ENCODE results near the gene NDUFB11. TPM values are rescaled to one million over a fixed set of nuclear protein-coding genes. Genes with fewer than 3 reads are reported as not detected.

NDUFB11 gene
- 10 to 100 TPM; 51.3 to 92.5 (median 55.2) TPM for total RNA-seq
- 100 to 1,000 TPM; 152 to 162 TPM for polyA plus RNA-seq
- 34.5 reads per million, percentile 63 among the genes with 10 or more reads in this experiment for total RNA-seq

DNA sequence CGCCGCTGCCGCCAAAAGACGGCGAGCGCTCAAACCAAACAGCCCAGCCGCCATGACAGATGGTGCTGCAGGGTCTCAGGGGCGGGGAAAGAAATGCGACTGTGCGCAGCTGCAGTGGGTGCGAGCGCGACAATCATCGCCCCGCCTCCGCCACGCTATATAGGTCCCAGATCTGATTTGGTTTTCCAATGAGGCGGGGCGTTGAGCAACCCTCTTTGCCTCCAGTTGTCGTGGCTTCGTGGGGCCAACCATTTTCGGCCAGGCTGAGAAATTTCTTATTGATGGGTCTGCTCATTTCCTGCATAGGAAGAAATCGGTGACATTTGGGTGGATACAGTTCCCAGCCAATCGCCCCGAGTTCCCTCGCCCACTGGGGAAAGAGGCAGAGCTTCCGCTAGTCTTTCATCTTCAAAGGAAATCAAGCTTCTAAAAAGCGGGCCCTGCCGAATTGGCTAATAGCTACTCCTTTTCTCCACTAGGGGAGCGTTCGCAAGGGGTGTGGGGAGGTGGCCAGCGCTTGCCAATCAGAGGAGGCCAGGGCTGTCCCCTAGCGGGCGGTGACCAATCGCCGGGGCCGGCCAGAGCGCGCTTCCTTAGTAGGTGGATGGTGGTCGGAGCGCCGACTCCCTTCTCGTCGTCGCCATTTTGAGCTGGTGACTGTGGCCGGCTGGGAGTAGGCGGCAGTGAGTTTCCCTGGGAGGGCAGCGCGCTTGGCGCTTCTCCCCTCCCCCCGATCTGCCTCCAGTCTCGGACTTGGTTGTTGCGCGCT, at the start of gene NDUFB11, which contains the start of gene RBM10:
Gene NDUFB11 (minus strand): TSS at position 77 of the 769 bp plus-strand sequence. CDS start 23 bp downstream, at position 54.
Gene RBM10 (plus strand): TSS at position 596 of the 769 bp plus-strand sequence. CDS start 2,261 bp downstream, outside the sequence.
- peak; percentile 64 to 90 (median 87) for DNase-seq
- peaks cover 6 to 12% of the 10 kb centered on the region in 2 donors for H3K4me1 ChIP-seq (ENCODE audit: control insufficient read depth in 2 of 2, insufficient read depth in 2 of 2, low read length in 2 of 2)
- no peaks in the 10 kb centered on the region for H3K9me3 ChIP-seq (ENCODE audit: control insufficient read depth in 2 of 3, low read length in 3 of 3)
- H3K4me3 ChIP-seq (ENCODE audit: low read length) = peak within 1 kb of the TSS; percentile 77
- Mint-ChIP-seq H3K4me3 (peak within 1 kb of the TSS; percentile 92 to 99 (median 96)), H3K9me3 (peaks cover 0 to 6% (median 0%) of the 10 kb centered on the region in 11 donors), H3K4me1 (peaks cover 6 to 42% (median 26%) of the 10 kb centered on the region in 7 donors), H3K27me3 (no peaks in the 10 kb centered on the region), H3K27ac (peak within 1 kb of the TSS; percentile 93 to 99 (median 96)), H3K36me3 (peaks cover 0 to 31% (median 28%) of the 10 kb centered on the region in 5 donors)
- ATAC-seq = peak; percentile 95
- peaks cover 0 to 25% (median 0%) of the 10 kb centered on the region in 3 experiments for H3K36me3 ChIP-seq (ENCODE audit: control insufficient read depth in 2 of 3, insufficient read depth in 3 of 3, low read length in 3 of 3)
- CTCF ChIA-PET = interaction anchor here (0.6 to 1.8 kb wide), 4 partner anchors 15 to 213 kb away, joined by 3 to 4 read pairs (median 3); no protein-coding TSS in a partner anchor
- H3K27me3 ChIP-seq (ENCODE audit: control insufficient read depth in 2 of 2, insufficient read depth in 2 of 2, low read length in 2 of 2) = no peaks in the 10 kb centered on the region
- peak within 1 kb of the TSS; percentile 94 for H3K27ac ChIP-seq (ENCODE audit: low read depth, low read length)
- intact Hi-C loops (cut with micrococcal nuclease) = loop anchor here (1.0 to 10.0 kb wide), 14 partner anchors 16 to 880 kb away; partner anchors contain the start of genes RP2 (in 2 of the 2), USP11 (in 2 of the 2), UXT (in 2 of the 2) and ZNF674 (in 2 of the 2)
- POLR2A ChIA-PET = interaction anchor here (0.8 to 2.8 kb wide), 13 partner anchors 10 to 1813 kb away, joined by 3 to 33 read pairs (median 3); partner anchors contain the start of genes CDK16, ELK1, OTUD5 and USP11

DNA sequence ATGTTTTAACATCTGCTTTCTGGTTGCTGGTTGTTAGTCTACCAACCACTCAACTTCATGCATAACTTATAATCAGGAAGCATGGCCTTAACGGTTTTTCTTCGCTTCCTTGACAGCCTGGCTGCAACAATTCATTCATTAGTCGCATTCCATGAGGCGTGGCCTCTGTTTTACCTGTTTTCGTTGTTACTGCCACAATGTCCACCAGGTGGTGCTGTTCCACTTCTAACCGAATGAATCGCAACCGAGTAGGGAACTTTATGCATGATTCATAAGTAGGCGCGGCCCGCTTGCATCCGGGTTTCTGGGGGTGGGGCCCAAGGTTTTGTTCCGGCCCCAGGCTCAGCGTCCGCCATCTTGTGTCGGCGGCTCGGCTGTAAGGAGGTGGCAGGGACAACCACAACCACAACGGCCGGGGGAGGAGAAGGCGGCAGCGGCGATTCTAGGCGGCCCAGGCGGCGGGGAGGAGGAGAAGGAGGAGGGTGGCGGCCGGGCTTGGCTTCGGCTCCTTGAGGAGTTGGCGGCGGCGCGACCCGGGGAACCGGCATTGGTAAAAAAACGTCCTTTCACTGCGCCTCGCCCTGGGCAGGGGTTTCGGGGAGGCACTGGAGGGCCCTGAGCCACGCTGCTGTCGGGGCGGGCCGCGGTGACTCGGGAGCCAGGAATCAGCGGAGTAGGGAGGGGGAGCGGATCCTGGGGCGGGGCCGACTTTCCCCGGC, 49.1 kb upstream of the NDUFB11 start, which contains the start of gene UBA1:
Gene UBA1 (plus strand): TSS at position 355 of the 719 bp plus-strand sequence. CDS start 4,974 bp downstream, outside the sequence.
- Histone ChIP-seq H3K27ac (ENCODE audit: low read depth, low read length) (peak within 1 kb of the TSS; percentile 94), H3K4me3 (ENCODE audit: low read length) (peak within 1 kb of the TSS; percentile 82), H3K27me3 (ENCODE audit: control insufficient read depth in 2 of 2, insufficient read depth in 2 of 2, low read length in 2 of 2) (no peaks in the 10 kb centered on the region), H3K36me3 (ENCODE audit: control insufficient read depth in 2 of 3, insufficient read depth in 3 of 3, low read length in 3 of 3) (peaks cover 0 to 13% (median 8%) of the 10 kb centered on the region in 3 experiments), H3K4me1 (ENCODE audit: control insufficient read depth in 2 of 2, insufficient read depth in 2 of 2, low read length in 2 of 2) (peaks cover 16 to 25% of the 10 kb centered on the region in 2 donors), H3K9me3 (ENCODE audit: control insufficient read depth in 2 of 3, low read length in 3 of 3) (no peaks in the 10 kb centered on the region)
- Mint-ChIP-seq H3K4me1 (peaks cover 19 to 77% (median 53%) of the 10 kb centered on the region in 7 donors), H3K27ac (peak within 1 kb of the TSS; percentile 95 to 100 (median 98)), H3K36me3 (peaks cover 0 to 26% (median 0%) of the 10 kb centered on the region in 5 donors), H3K4me3 (peak within 1 kb of the TSS; percentile 94 to 100 (median 98)), H3K27me3 (no peaks in the 10 kb centered on the region), H3K9me3 (peaks cover 0 to 2% (median 0%) of the 10 kb centered on the region in 11 donors)
- peak; percentile 89 for ATAC-seq
- CTCF ChIA-PET = interaction anchor here (0.5 to 1.4 kb wide), 5 partner anchors 190 to 330 kb away, joined by 3 to 8 read pairs (median 3); no protein-coding TSS in a partner anchor
- POLR2A ChIA-PET = interaction anchor here (0.6 to 1.9 kb wide), 7 partner anchors 24 to 191 kb away, joined by 3 to 8 read pairs (median 4); partner anchors contain the start of genes CDK16, NDUFB11, RBM10 and USP11
- intact Hi-C loops (cut with micrococcal nuclease) = loop anchor here (1.0 to 10.0 kb wide), 19 partner anchors 24 to 834 kb away; partner anchors contain the start of genes USP11 (in 2 of the 2), CDK16 (in 1 of the 2), SLC9A7 (in 1 of the 2) and UXT (in 1 of the 2)
- peak; percentile 69 to 97 (median 95) for DNase-seq

DNA sequence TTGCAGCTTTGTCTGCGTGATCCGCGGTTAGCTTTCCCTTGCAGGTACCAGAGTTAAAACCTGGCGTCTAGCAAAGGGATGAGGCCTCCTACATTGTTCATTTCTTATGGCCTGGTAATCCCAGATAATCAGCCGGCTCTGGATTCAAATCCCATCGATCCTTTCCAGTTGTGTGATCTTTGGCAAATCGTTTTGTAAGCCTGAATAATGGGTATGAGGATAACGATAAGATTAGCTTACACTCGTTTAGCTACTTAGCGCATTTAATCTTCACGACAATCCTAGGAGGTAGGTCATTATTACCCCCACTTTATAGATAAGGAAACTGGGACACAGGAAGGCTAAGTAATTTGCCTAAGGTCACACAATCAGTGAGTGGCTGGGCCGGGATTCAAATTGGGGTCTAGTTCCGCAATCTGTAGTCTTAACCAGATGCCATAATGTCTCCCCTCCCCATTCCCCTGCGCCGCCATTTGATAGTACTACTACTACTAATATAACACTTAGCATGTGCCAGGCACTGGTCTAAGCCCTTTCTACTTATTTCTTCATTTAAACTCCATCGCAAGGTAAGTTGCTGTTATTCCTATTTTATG, 47.4 kb upstream of the NDUFB11 start:
- H3K27ac Mint-ChIP-seq = peak overlapping the region in 7 of 9 donors; percentile 79 to 95 (median 92)
- DNase-seq = no peak
- CTCF ChIA-PET = interaction anchor here (1.4 to 2.1 kb wide), 3 partner anchors 191 to 332 kb away, joined by 5 to 11 read pairs (median 6); no protein-coding TSS in a partner anchor
- POLR2A ChIA-PET = interaction anchor here (0.7 to 2.9 kb wide), 6 partner anchors 41 to 332 kb away, joined by 3 to 25 read pairs (median 9); partner anchors contain the start of genes NDUFB11, RBM10 and USP11
- peaks cover 0 to 2% (median 0%) of the 10 kb centered on the region in 11 donors for H3K9me3 Mint-ChIP-seq
- H3K27me3 Mint-ChIP-seq = no peaks in the 10 kb centered on the region
- Histone ChIP-seq H3K4me3 (ENCODE audit: low read length) (peak overlapping the region; percentile 60), H3K9me3 (ENCODE audit: control insufficient read depth in 2 of 3, low read length in 3 of 3) (no peaks in the 10 kb centered on the region), H3K27ac (ENCODE audit: low read depth, low read length) (peak overlapping the region; percentile 79), H3K27me3 (ENCODE audit: control insufficient read depth in 2 of 2, insufficient read depth in 2 of 2, low read length in 2 of 2) (no peaks in the 10 kb centered on the region), H3K36me3 (ENCODE audit: control insufficient read depth in 2 of 3, insufficient read depth in 3 of 3, low read length in 3 of 3) (peaks cover 0 to 6% (median 0%) of the 10 kb centered on the region in 3 experiments), H3K4me1 (ENCODE audit: control insufficient read depth in 2 of 2, insufficient read depth in 2 of 2, low read length in 2 of 2) (peaks cover 16 to 19% of the 10 kb centered on the region in 2 donors)
- peaks cover 19 to 59% (median 48%) of the 10 kb centered on the region in 7 donors for H3K4me1 Mint-ChIP-seq
- intact Hi-C loops (cut with micrococcal nuclease) = loop anchor here (2.0 to 10.0 kb wide), 7 partner anchors 65 to 835 kb away; partner anchors contain the start of genes SLC9A7 (in 1 of the 2), UXT (in 1 of the 2) and ZNF81 (in 1 of the 2)
- ATAC-seq = no peak
- peaks cover 0 to 14% (median 0%) of the 10 kb centered on the region in 5 donors for H3K36me3 Mint-ChIP-seq
- peak overlapping the region; percentile 86 to 96 (median 93) for H3K4me3 Mint-ChIP-seq

DNA sequence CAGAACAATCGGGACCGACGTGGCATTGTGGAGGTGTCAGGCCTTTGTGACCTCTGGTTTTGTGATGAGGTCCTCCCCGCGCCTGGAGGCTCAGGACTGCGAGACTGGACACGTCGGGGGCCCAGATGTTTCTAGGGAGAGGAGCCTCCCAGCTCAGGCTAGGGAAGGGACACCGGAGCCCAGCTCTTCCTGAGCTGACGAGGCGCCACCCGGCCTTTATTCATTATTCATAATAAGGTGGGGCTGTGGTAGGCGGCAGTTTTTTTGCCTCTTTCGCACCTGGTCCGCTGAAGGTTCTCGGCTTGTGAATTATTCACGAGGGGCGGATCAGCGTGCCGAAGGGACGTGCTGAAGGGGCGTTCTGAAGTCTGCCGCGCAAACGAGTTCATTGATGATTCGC, 46.8 kb upstream of the NDUFB11 start:
- H3K27ac Mint-ChIP-seq = peak overlapping the region; percentile 79 to 95 (median 92)
- CTCF ChIA-PET = interaction anchor here (0.6 to 2.1 kb wide), 5 partner anchors 46 to 808 kb away, joined by 3 to 11 read pairs (median 5); partner anchors contain the start of genes NDUFB11 and RBM10
- Histone ChIP-seq H3K4me3 (ENCODE audit: low read length) (peak overlapping the region; percentile 60), H3K36me3 (ENCODE audit: control insufficient read depth in 2 of 3, insufficient read depth in 3 of 3, low read length in 3 of 3) (peaks cover 0 to 11% (median 0%) of the 10 kb centered on the region in 3 experiments), H3K9me3 (ENCODE audit: control insufficient read depth in 2 of 3, low read length in 3 of 3) (no peaks in the 10 kb centered on the region), H3K27ac (ENCODE audit: low read depth, low read length) (peak overlapping the region; percentile 79), H3K4me1 (ENCODE audit: control insufficient read depth in 2 of 2, insufficient read depth in 2 of 2, low read length in 2 of 2) (peaks cover 12 to 13% of the 10 kb centered on the region in 2 donors), H3K27me3 (ENCODE audit: control insufficient read depth in 2 of 2, insufficient read depth in 2 of 2, low read length in 2 of 2) (no peaks in the 10 kb centered on the region)
- H3K4me3 Mint-ChIP-seq = peak overlapping the region; percentile 86 to 96 (median 93)
- no peaks in the 10 kb centered on the region for H3K27me3 Mint-ChIP-seq
- POLR2A ChIA-PET = interaction anchor here (0.7 to 2.9 kb wide), 8 partner anchors 28 to 332 kb away, joined by 3 to 25 read pairs (median 11); partner anchors contain the start of genes CDK16, NDUFB11, RBM10 and USP11
- H3K9me3 Mint-ChIP-seq = peaks cover 0 to 2% (median 0%) of the 10 kb centered on the region in 11 donors
- DNase-seq = peak in 8 of 9 donors; percentile 8 to 34 (median 25)
- ATAC-seq = no peak
- intact Hi-C loops (cut with micrococcal nuclease) = loop anchor here (5.0 to 10.0 kb wide), 6 partner anchors 64 to 836 kb away; partner anchors contain the start of genes SLC9A7 (in 1 of the 2) and ZNF81 (in 1 of the 2)
- peaks cover 18 to 54% (median 42%) of the 10 kb centered on the region in 7 donors for H3K4me1 Mint-ChIP-seq
- peaks cover 0 to 13% (median 0%) of the 10 kb centered on the region in 5 donors for H3K36me3 Mint-ChIP-seq

Measured in naive thymus-derived CD4-positive, alpha-beta T cell (primary cell).